Neutrophil (primary cell): ENCODE results near the gene SSBP1.
"Not testable (repeated sequence)": the region's sequence is repeated elsewhere in the genome, so short reads cannot be mapped to it uniquely, and the experiment has no call there.

Experiments
- H3K27ac ChIP-seq: fragments of 200-600 bp; sonication (generic); 2 replicates; pipeline ENCODE4 v1.5.1; 2016; ENCODE audit warnings: mild to moderate bottlenecking, moderate library complexity
- H3K27me3 ChIP-seq: fragments of 200-600 bp; sonication (generic); 2 replicates; pipeline ENCODE4 v1.6.0; 2016; ENCODE audit warnings: mild to moderate bottlenecking
- H3K36me3 ChIP-seq: fragments of 200-600 bp; sonication (generic); 2 replicates; pipeline ENCODE4 v1.5.1; 2017
- H3K4me1 ChIP-seq, 2 experiments: fragments of 200-600 bp in 1 of 2; sonication (generic) in 1 of 2; 1 replicate in 1 of 2; 2 replicates in 1 of 2; pipeline versions ENCODE4 v1.5.1 to v1.6.1; 2013 to 2016; ENCODE audit warnings: low read depth in 1 of 2, low read length in 1 of 2, mild to moderate bottlenecking in 1 of 2, moderate library complexity in 1 of 2; ENCODE audit not compliant: control insufficient read depth in 1 of 2, insufficient read depth in 1 of 2
- H3K4me3 ChIP-seq, 2 experiments: fragments of 200-600 bp in 1 of 2; sonication (generic) in 1 of 2; 1 replicate in 1 of 2; 2 replicates in 1 of 2; pipeline ENCODE4 v1.5.1; 2013 to 2016; ENCODE audit warnings: low read depth in 1 of 2, low read length in 1 of 2, mild to moderate bottlenecking in 1 of 2, moderate library complexity in 1 of 2
- H3K9me3 ChIP-seq: fragments of 200-600 bp; sonication (generic); 2 replicates; pipeline ENCODE4 v1.5.1; 2016
- TF ChIP-seq, protein P1 (sequence below): fragments of 200-600 bp; sonication (generic); IDR thresholded peaks from 2 replicates; pipeline ENCODE4 v1.5.1; 2016; ENCODE audit warnings: antibody characterized with exemption

SSBP1 gene, protein sequence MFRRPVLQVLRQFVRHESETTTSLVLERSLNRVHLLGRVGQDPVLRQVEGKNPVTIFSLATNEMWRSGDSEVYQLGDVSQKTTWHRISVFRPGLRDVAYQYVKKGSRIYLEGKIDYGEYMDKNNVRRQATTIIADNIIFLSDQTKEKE

DNA sequence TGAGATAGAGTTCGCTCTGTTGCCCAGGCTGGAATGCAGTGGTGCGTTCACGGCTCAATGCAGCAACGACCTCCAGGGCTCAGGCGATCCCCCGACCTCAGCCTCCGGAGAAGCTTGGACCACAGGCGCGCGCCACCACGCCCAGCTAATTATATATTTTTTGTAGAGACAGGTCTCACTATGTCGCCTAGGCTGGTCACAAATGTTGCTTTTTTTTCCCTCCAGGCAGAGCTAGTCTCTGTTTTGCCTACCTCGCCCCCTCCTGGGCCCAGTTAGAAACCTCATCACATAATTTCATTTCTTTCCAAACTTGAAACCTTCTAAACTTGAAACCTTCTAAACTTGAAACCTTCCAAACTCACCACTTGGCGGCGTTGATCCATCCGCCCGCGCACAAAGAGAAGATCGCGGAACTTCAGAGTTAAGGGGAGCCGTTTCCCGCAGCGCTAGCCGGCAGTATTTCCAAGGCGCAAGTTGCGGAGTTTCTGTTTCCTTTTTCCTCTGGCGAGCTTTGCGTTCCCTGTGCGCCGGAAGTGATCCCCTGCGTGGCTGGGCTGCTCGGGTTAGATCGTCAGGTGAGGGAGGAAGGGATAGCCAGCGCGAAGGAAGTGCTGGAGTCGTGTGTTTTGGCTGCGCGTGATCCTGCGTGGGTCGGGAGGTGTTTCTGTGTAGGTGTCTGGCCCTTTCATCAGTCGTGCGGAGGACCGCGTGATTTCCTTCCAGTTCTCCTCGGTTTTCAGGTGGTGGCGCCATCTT lies at the start of gene SSBP1:
TSS of gene SSBP1 (plus strand) at position 523 of the 756 bp plus-strand sequence. CDS start 809 bp downstream, outside the sequence.
- TF ChIP-seq, protein P1, sequence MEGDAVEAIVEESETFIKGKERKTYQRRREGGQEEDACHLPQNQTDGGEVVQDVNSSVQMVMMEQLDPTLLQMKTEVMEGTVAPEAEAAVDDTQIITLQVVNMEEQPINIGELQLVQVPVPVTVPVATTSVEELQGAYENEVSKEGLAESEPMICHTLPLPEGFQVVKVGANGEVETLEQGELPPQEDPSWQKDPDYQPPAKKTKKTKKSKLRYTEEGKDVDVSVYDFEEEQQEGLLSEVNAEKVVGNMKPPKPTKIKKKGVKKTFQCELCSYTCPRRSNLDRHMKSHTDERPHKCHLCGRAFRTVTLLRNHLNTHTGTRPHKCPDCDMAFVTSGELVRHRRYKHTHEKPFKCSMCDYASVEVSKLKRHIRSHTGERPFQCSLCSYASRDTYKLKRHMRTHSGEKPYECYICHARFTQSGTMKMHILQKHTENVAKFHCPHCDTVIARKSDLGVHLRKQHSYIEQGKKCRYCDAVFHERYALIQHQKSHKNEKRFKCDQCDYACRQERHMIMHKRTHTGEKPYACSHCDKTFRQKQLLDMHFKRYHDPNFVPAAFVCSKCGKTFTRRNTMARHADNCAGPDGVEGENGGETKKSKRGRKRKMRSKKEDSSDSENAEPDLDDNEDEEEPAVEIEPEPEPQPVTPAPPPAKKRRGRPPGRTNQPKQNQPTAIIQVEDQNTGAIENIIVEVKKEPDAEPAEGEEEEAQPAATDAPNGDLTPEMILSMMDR, result peak; percentile 65
- Histone ChIP-seq H3K4me1 (peaks cover 13 to 16% of the 10 kb centered on the region in 2 experiments), H3K9me3 (no peaks in the 10 kb centered on the region), H3K4me3 (peak within 1 kb of the TSS; percentile 63 to 72), H3K27me3 (no peaks in the 10 kb centered on the region), H3K27ac (peak within 1 kb of the TSS; percentile 75), H3K36me3 (peaks cover 28% of the 10 kb centered on the region)

DNA sequence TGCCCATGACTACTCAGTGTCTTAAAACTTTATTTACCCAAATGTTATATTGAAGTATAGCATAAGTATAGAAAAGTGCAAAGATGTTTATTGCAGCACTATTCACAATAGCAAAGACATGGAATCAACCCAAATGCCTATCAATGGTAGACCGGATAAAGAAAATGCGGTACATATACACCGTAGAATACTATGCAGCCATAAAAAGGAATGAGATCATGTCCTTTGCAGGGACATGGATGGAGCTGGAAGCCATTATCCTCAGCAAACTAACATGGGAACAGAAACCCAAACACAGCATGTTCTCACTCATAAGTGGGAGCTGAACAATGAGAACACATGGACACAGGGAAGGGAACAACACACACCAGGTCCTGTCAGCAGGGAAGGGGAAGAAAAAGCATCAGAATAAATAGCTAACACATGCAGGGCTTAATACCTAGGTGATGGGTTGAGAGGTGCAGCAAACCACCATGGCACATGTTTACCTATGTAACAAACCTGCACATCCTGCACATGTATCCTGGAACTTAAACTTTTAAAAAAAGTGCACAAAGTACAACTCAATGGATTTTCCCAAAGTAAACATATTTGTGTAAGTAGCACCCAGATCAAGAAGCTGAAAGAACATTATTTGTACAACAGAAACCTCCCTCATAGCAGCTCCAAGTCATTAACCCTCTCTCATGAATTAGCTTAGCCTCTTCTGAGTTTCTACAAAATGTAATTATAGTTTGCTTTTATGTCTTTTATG lies 48.9 kb upstream of the SSBP1 start:
- not testable (repeated sequence) for H3K4me3 ChIP-seq, H3K4me1 ChIP-seq, H3K36me3 ChIP-seq, H3K9me3 ChIP-seq, H3K27me3 ChIP-seq, H3K27ac ChIP-seq

DNA sequence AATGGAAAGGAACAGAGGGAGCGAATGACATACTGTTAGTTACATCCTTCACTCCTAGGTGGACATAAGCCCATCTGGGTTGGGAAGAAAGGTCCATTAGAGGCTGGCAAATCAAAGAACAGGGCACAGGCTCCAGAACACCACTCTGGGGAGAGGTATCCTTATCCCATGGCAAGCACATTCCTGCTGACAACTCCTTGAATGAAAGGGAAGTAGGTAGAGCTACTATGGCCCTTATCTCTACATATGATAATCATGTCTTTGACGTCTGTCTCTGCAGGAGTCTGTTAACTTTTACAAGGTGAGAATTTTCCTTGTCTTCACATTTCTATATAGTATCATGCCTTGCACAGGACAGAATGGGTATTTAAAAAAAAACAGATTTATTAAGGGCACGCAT lies 46.6 kb upstream of the SSBP1 start:
- no peaks in the 10 kb centered on the region for H3K4me1 ChIP-seq
- H3K27me3 ChIP-seq, result no peaks in the 10 kb centered on the region

DNA sequence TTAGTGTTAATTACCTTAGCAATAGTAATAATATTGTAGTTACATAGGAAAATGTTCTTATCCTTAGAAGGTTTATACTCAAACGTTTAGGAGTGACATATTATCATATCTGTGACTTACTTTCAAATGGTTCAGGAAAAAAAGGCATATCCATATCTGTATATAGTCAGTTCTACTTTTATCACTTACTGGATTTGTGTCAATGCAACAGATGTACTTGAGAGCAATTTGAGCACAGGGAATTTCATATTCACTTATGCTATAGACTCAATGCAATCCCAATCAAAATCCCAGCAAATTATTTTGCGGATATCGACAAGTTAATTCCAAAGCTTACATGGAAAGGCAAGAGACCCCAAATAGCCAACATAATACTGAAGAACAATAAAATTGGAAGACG lies 46.2 kb upstream of the SSBP1 start:
- no peaks in the 10 kb centered on the region for H3K4me1 ChIP-seq
- no peak overlapping the region for H3K4me3 ChIP-seq
- TF ChIP-seq, protein P1, result no peak
- H3K27me3 ChIP-seq, result no peaks in the 10 kb centered on the region
- no peaks in the 10 kb centered on the region for H3K9me3 ChIP-seq
- H3K27ac ChIP-seq, result no peak overlapping the region
- H3K36me3 ChIP-seq, result no peaks in the 10 kb centered on the region

More for the DNA sequence above, 46.6 kb upstream of the SSBP1 start:
- Histone ChIP-seq H3K27ac (no peak overlapping the region), H3K4me3 (no peak overlapping the region), H3K36me3 (no peaks in the 10 kb centered on the region), H3K9me3 (no peaks in the 10 kb centered on the region)
- TF ChIP-seq, protein P1, result no peak

DNA sequence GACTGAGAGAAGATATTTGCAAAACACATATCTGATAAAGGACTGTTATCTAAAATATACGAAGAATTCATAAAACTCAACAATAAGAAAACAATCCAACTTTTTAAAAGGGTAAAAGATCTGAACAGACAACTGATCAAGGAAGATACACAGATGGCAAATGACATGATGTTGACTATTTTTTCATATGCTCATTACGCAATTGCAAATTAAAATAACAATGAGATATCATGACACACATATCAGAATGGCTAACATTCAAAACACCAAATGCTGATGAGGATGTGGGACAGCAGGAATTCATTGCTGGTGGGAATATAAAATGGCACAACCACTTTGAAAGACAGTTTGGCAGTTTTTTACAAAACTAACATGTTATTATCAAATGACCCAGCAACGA lies 45.1 kb upstream of the SSBP1 start:
- Histone ChIP-seq H3K27ac (no peak overlapping the region), H3K4me1 (no peaks in the 10 kb centered on the region), H3K27me3 (no peaks in the 10 kb centered on the region)

More for the DNA sequence above, 45.1 kb upstream of the SSBP1 start:
- H3K36me3 ChIP-seq, result no peaks in the 10 kb centered on the region
- H3K4me3 ChIP-seq, result no peak overlapping the region
- TF ChIP-seq, protein P1, result no peak
- H3K9me3 ChIP-seq, result no peaks in the 10 kb centered on the region
